ENCODE measurements around the gene SYT4.
"Not testable (repeated sequence)": the region's sequence is repeated elsewhere in the genome, so short reads cannot be mapped to it uniquely, and the experiment has no call there.

The SYT4 gene

GRCh38 chr18:43277164-43277600 lies at the start of gene SYT4:
TSS of gene SYT4 (minus strand) at chr18:43277490. CDS start at chr18:43277281, 209 bp downstream.
- FAIRE-seq: peak; percentile 86

DNA sequence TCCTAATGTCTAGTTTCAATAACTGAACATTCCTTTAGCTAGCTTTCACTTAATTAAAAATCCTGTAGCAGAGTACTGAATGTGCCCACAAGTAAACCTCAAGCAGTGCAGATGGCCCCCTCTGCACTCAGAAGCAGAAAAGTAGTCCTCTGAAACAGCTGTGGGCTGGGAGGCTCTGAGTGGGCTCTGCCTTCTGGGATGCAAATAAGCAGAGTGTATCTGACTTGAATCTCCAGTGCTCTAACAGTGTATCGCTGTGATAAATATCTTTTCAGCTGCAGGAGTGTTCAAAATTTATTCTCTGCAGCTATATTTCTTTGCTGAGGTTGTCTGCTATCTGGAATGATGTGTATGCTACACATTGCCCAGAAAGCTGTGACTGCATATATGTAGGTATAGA lies 44.8 kb upstream of the SYT4 start:
- no peak for FAIRE-seq

GRCh38 chr18:43314941-43315340 lies 37.7 kb upstream of the SYT4 start:
- FAIRE-seq: no peak

- FAIRE-seq: peak; percentile 24
Measured at GRCh38 chr18:43312891-43313290, 35.6 kb upstream of the SYT4 start.

DNA sequence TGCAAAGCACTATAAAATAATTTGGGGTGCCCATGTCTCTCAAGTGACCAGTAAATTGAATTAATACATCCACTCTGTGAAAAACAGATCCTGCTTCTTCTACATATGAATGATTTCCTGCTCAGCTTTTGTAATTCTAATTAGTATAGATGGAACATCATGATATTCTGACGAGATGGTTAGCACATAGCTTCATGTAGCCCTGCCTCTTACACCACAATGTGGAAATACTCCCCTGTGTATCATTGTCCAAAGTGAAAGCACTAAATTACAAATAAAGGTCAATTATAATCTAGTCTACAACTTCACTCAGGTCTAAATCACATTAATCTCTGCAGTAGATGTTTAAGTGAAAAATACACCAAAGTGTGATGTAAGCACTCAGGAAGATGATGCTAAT lies 32.9 kb upstream of the SYT4 start:
- FAIRE-seq: no peak

GRCh38 chr18:43303376-43303775 lies 26.1 kb upstream of the SYT4 start:
- FAIRE-seq: peak; percentile 43

GRCh38 chr18:43286187-43286586 lies 8.9 kb upstream of the SYT4 start:
- not testable (repeated sequence) for FAIRE-seq

GRCh38 chr18:43283299-43283698 lies 6.0 kb upstream of the SYT4 start:
- FAIRE-seq: no peak

- peak; percentile 99 for FAIRE-seq
Measured at GRCh38 chr18:43279015-43279744, 1.9 kb upstream of the SYT4 start.

- no peak for FAIRE-seq
Measured at GRCh38 chr18:43278355-43278754, 1.1 kb upstream of the SYT4 start.

GRCh38 chr18:43276491-43276890 lies 799 bp downstream of the SYT4 start:
- FAIRE-seq: peak; percentile 47

GRCh38 chr18:43275546-43275945 lies 1.7 kb downstream of the SYT4 start:
- no peak for FAIRE-seq

- FAIRE-seq: no peak
Measured at GRCh38 chr18:43274526-43274925, 2.8 kb downstream of the SYT4 start.

GRCh38 chr18:43271593-43272432 lies 5.5 kb downstream of the SYT4 start:
- FAIRE-seq: peak; percentile 98

DNA sequence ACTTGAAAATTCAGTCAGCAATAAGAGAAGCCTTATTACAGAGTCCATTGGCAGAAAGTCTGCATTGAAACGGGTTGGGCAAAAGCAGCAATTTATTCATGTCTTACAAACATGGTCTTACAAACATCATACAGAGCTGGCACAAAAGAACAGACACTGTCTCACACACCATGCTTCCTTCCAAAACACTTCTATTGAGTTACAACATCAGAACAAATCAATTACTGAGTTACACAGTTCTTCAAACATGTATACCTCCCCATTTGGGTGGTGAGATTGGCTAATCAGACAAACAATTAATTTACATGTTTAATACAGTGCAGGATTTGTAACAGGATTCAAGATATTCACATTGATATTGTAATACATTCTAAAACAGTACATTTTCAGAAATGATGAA lies 9.5 kb downstream of the SYT4 start:
- FAIRE-seq: no peak

DNA sequence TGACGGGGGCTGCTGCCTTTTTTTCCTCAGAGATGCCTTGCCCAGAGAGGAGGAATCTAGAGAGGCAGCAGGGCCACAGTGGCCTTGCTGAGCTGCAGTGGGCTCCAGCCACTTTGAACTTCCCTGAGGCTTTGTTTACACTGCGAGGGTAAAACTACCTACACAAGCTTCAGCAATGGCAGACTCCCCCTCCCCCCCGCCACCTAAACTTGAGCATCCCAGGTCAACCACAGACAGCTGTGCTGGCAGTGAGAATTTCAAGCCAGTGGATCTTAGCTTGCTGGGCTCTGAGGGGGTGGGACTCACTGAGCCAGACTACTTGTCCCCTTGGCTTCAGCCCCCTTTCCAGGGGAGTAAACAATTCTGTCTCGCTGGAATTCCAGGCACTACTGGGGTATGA lies 11.8 kb downstream of the SYT4 start:
- FAIRE-seq: no peak

DNA sequence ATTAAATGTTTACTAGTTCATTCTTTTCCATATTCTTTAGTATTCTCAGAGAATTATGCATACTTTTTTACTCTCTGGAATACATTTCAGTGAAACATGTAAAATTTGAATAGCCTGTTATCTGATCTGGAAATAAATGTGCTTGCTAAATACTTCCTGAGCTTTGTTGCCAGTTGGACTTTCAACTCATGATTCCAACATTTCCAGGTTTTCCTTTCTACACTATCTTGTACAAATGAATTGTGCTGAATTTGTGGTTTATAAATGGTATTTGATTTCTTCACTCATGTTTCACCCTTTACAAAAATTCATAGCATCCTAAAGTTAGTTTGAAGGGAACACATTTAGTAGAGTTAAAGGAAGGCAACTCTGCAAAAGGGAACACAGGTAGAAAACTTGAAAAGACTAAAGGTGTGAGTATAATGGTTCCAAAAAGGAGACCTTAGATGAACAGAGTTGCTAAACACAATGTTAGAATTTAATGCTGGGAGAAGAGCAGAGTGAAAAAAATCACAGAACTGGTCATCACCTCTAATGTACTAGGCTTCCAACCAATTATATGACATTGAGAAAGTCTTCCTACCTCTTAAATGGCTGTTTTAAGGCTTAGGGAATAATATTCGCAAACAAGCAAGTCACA lies 28.6 kb downstream of the SYT4 start:
- no peak for FAIRE-seq

DNA sequence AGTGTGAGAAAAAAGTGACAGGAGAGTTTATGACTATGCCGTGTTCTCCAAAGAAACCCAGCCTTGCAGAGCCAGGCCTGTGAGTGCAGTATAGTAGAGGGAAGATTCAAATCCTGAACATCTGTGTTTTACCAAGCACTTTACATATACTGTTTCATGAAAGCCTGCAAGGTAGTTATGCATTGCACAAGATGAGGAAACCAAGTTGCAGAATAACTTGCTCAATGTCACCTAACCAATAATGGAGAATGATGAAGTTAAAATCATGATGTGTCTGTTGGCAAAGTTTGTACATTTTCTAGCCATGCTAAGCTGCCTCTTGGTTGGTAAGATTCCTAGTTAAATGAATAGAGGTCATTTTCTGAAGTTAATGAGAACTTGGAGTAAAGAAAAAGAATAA lies 29.3 kb downstream of the SYT4 start:
- FAIRE-seq: no peak

GRCh38 chr18:43238429-43238828 lies 38.9 kb downstream of the SYT4 start:
- no peak for FAIRE-seq

DNA sequence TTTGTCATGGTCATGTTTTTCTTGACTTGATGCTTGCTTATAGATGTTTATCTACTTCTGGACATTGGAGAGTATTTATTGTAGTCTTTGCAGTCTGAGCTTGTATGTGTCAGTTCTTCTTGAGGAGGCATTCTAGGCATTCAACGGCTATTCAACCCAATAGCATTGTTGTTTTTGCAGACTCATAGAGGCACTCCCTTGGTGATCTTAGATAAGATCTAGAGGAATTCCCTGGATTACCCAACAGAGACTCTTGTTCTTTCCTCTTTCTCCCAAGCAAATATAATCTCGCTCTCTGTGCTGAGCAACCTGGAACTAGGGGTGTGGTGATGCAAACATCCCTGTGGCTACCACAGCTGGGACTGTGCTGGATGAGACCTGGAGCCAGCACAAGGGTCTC lies 40.4 kb downstream of the SYT4 start:
- FAIRE-seq: no peak

- no peak for FAIRE-seq
Measured at GRCh38 chr18:43234889-43235288, 42.4 kb downstream of the SYT4 start.

DNA sequence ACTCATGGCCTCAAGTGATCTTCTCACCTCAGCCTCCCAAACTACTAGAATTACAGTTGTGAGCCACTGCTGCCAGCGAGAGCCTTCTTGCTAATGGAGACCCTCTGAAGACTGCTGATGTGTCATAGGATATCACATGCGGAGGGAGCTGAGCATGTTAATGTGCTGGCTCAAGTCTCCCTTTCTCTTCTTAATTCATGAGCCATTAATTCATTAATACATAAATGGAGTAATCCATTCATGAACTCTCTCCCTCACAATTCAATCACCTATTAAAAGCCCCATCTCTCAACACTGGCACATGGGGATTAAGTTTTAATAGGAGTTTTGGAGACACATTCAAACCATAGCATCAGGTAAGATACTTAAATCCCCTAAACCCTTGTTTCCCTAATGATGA lies 54.8 kb downstream of the SYT4 start:
- FAIRE-seq: no peak

DNA sequence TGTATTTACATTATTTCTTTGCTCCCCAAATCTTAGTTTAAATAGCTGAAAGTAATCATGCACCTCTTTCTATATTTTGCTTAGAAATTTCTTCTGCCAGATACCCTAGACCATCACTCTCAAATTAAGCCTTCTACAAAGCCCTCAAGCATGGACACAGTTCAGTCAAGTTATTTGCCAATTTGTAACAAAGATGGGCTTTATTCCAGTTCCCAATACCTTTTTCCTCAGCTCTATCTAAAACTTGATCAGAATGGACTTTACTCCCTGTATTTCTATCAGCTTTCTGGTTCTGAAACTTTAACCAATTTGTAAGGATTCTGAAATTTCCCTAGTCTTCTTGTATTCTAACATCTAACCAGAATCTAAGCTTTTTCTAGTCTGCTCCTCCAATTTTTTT lies 56.6 kb downstream of the SYT4 start:
- FAIRE-seq: no peak

Measured in islet of Langerhans (tissue), 1 donor.